GM10248 (cell line): ENCODE measurements around the gene UBR2.
A peak's percentile ranks its signal among the peaks of the same experiment; 100 is the strongest.

Experiments used
- CTCF ChIA-PET: fragments of 300-600 bp; sonication (Branson Sonifier 250); formaldehyde crosslinking; extraction: SDS; loops from one replicate; lab custom pipeline; 2021; ENCODE audit warnings: antibody characterized with exemption; lab: Yijun Ruan, JAX
- POLR2A ChIA-PET: fragments of 350-650 bp; sonication (Branson Sonifier 250); formaldehyde crosslinking; extraction: SDS; loops from one replicate; lab custom pipeline; 2020; ENCODE audit warnings: antibody characterized with exemption; lab: Yijun Ruan, JAX
- DNase-seq: peaks from one replicate; pipeline ENCODE4 v3.0.0; 2012; ENCODE audit errors: extremely low spot score
- TF ChIP-seq, protein P1 (sequence below): IDR thresholded peaks from 2 replicates; pipeline ENCODE4 v1.5.1; 2012; ENCODE audit warnings: mild to moderate bottlenecking, low read depth; ENCODE audit errors: extremely low read depth, missing control alignments, control extremely low read depth

The UBR2 gene

DNA sequence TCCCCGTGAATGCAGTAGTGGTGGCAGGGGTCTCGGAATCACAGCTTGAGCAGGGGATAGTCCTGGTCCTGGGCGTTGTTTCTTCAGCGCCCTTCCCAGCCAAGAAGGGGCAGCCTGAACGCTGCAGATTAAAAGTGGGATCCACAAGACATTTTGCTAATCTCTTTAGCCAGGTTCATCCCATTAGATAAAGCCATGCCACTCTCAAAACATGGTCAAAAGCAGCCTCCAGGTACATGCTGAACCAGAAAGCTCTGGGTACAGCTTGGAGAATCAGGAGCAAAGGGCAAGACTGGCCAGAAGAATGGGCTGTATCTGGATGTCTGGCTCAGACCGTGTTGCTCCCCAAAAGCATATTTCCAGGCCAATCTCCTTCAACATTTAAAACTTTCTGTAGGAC lies 158.7 kb downstream of the UBR2 start, which contains the start of gene PRPH2:
Gene PRPH2 (minus strand): TSS at position 101 of the 400 bp plus-strand sequence. CDS start 263 bp downstream, outside the sequence.
- TF ChIP-seq, protein P1, sequence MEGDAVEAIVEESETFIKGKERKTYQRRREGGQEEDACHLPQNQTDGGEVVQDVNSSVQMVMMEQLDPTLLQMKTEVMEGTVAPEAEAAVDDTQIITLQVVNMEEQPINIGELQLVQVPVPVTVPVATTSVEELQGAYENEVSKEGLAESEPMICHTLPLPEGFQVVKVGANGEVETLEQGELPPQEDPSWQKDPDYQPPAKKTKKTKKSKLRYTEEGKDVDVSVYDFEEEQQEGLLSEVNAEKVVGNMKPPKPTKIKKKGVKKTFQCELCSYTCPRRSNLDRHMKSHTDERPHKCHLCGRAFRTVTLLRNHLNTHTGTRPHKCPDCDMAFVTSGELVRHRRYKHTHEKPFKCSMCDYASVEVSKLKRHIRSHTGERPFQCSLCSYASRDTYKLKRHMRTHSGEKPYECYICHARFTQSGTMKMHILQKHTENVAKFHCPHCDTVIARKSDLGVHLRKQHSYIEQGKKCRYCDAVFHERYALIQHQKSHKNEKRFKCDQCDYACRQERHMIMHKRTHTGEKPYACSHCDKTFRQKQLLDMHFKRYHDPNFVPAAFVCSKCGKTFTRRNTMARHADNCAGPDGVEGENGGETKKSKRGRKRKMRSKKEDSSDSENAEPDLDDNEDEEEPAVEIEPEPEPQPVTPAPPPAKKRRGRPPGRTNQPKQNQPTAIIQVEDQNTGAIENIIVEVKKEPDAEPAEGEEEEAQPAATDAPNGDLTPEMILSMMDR: no peak
- POLR2A ChIA-PET: no interaction called here
- CTCF ChIA-PET: interaction anchor here (1.2 kb wide), 1 partner anchor 61 kb away, joined by 3 read pairs; no protein-coding TSS in a partner anchor
- no peak for DNase-seq

DNA sequence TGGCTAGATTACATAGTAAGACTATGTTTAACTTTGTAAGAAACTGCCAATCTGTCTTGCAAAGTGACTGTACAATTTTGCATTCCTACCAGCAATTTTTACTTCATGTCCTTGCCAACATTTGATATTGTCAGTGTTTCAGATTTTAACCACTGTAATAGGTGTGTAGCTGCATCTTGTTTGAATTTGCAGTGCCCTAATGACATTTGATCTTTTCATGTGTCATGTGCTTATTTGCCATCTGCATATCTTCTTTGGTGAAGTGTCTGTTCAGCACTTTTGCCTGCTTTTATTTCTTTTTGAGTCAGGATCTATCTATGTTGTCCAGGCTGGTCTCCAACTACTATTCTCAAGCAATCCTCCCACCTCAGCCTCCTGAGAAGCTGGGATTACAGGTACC lies 161.0 kb downstream of the UBR2 start:
- ChIA-PET CTCF (interaction anchor here (1.5 to 7.0 kb wide), 6 partner anchors 8 to 44 kb away, joined by 3 to 84 read pairs (median 10); partner anchors contain the start of gene TBCC), POLR2A (interaction anchor here (0.7 kb wide), 1 partner anchor 1572 kb away, joined by 3 read pairs; no protein-coding TSS in a partner anchor)

DNA sequence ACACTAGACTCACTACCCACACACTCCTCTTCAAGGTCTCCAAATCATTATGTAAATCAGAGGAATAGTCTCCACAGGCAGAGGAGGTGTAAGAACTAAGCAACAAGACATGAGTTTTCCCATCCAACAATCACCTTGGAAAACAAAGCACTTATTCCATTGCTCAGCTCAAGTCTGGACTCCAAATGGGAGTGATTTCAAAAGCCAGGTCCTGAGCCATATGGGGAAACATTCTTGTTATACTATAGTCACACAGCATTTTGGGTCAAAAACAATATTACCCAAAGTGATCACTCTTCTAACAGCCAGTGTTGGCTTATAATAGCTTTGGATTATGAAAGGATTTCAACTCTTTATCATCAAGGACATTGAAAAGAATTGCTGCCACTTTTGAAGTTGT lies 162.2 kb downstream of the UBR2 start:
- DNase-seq: peak; percentile 3
- CTCF ChIA-PET: interaction anchor here (0.7 to 7.0 kb wide), 39 partner anchors 8 to 483 kb away, joined by 3 to 84 read pairs (median 5); partner anchors contain the start of genes RPL7L1 and TBCC
- POLR2A ChIA-PET: no interaction called here
- TF ChIP-seq, protein P1: no peak

More for the DNA sequence above, 161.0 kb downstream of the UBR2 start:
- no peak for DNase-seq
- TF ChIP-seq, protein P1: no peak

- TF ChIP-seq, protein P1: peak; percentile 79
- ChIA-PET POLR2A (no interaction called here), CTCF (interaction anchor here (0.7 to 7.0 kb wide), 44 partner anchors 8 to 484 kb away, joined by 3 to 84 read pairs (median 5); partner anchors contain the start of genes RPL7L1, TBCC and UBR2)
- DNase-seq: peak; percentile 85
Measured at GRCh38 chr6:42726485-42727086, 162.8 kb downstream of the UBR2 start.

GRCh38 chr6:42727087-42727611 lies 163.3 kb downstream of the UBR2 start:
- TF ChIP-seq, protein P1: no peak
- POLR2A ChIA-PET: no interaction called here
- CTCF ChIA-PET: interaction anchor here (0.7 to 7.0 kb wide), 27 partner anchors 9 to 466 kb away, joined by 3 to 84 read pairs (median 5); partner anchors contain the start of genes RPL7L1, TBCC and UBR2
- peak; percentile 35 for DNase-seq

- DNase-seq: no peak
- CTCF ChIA-PET: interaction anchor here (0.7 to 7.0 kb wide), 19 partner anchors 9 to 180 kb away, joined by 3 to 84 read pairs (median 8); partner anchors contain the start of genes RPL7L1, TBCC and UBR2
- POLR2A ChIA-PET: no interaction called here
- TF ChIP-seq, protein P1: no peak
Measured at GRCh38 chr6:42727627-42728026, 163.8 kb downstream of the UBR2 start.
